Central memory CD4-positive, alpha-beta T cell (primary cell): ENCODE data around the gene TBC1D30.
A peak's percentile ranks its signal among the peaks of the same experiment; 100 is the strongest.
"Not testable (repeated sequence)": the region's sequence is repeated elsewhere in the genome, so short reads cannot be mapped to it uniquely, and the experiment has no call there.

Experiments
- DNase-seq: peaks from one replicate; pipeline ENCODE4 v3.0.0; 2022

The TBC1D30 gene

DNA sequence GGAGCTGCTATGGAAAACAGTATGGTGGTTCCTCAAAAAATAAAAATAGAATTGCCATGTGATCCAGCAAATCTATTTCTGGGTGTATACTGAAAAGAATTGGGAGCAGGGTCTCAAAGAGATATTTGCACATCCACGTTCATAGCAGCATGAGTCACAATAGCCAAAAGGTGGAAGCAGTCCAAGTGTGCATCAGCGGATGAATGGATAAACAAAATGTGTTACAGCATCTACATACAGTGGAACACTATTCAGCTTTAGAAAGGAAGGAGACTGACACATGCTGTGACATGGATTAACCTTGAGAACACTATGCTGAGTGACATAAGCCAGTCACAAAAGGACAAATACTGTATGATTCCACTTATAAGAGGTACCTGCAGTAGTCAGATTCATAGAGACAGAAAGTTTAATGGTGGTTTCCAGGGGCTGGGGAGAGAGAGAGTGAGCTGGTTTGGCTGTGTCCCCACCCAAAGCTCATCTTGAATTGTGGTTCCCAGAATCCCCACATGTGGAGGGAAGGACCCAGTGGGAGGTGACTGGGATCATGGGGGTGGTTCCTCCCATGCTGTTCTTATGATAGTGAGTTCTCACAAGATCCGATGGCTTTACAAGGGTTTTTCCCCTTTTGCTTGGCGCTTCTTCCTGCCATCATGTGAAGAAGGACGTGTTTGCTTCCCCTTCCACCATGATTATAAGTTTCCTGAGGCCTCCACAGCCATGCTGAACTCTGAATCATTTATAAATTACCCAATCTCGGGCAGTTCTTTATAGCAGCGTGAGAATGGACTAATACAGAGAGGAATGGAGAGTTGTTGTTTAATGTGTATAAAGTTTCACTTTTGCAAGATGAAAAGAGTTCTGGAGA lies 17.6 kb upstream of the TBC1D30 start:
- DNase-seq: no peak

DNA sequence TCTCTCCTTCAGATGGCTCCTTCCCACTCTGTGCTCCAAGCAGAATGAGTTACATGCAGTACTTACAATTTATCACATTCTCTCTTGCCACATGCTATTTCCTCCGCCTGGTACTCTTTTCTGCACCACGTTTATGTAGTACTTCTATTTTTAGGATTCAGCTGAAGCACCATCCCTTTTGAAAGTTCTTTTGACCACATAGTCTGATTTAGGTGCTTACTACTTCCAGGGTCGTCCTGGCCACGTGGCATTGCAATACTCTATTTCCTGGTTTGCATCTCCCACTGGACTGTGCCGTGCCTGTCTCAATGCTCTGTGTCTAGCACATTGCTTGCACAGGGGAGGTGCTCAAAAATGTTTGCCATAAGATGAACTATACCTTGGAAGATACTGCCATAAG lies 16.3 kb upstream of the TBC1D30 start:
- DNase-seq: no peak

DNA sequence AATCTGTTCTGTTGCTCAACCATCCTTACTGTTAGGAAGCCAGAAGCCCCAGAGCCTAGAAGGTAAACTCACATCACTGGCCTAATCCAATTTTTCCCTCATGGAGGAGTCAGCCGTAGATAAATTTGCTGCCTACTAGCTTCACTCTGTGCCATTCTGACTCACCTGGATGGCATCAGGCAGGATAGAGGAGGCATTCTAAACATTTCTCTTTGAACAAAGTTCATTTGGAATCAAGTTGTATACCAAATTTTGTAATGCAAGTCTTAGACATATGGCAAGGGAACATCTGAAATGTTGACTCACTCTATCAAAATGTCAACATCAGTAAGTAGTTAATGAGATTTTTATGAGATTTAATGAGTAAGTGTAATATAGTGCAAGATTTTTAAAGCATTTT lies 13.6 kb upstream of the TBC1D30 start:
- no peak for DNase-seq

DNA sequence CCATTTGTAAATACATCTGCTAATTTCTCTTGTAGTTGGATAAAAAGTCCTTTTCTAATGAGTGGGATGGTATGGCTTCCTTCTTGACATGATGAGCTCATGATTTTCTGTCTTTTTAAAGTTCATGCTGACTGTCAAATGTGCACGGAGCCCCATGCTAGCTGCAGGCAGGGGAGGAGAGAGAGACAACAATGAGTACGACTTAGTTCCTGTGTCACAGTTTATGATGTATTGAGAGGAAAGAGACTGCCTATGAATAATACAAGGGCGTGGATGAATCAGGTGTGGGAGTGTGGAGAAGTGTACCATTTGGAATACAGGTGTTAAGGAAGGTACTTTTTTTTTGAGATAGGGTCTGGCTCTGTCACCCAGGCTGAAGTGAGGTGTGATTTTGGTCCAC lies 10.7 kb upstream of the TBC1D30 start:
- no peak for DNase-seq

DNA sequence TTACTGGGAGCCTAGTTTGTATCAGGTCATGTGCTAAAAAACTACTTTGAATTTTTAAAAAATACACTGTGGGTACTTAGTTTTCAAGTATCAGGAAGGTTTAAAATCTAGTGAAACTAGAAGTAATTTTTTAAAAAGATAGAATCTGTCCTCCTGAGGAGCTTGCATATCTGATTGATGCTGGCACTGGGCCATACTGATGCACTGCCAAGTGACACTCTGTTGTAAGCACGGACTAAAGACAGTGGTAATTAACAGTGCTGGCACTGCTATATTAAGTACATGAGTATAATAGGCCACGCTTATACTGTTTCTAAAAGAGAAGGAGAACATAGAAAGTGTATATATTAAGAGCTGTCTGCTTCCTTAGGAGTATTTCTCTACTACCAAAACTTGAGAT lies 10.0 kb upstream of the TBC1D30 start:
- DNase-seq: no peak

DNA sequence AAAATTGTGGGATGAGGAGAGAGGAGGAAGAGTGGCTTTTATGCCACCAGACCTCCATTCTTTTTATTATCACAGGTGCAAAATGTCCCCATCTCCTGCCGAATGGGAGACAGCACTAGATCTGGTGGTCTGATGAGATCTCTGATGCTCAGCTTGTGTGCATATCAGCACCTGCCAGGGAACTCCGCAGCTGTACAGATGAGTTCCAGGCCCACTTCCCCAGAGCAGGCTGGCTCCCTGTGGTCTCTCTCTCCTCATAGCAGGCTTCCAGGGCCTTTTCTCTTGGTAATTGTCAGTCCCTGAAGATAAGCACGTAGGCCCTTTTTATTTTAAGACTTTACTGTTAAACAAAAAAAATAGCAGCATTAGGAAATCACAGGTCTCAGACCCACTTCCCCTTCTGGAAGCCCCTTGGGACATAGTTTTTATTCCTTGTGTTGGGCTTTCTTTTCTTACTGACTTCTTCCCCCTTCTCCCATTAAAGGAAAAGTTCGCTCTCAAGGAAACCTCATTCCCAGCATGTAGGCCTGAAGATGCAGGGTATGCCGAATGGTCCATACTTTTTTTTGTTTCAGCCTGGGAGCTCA lies 4.5 kb upstream of the TBC1D30 start:
- no peak for DNase-seq

DNA sequence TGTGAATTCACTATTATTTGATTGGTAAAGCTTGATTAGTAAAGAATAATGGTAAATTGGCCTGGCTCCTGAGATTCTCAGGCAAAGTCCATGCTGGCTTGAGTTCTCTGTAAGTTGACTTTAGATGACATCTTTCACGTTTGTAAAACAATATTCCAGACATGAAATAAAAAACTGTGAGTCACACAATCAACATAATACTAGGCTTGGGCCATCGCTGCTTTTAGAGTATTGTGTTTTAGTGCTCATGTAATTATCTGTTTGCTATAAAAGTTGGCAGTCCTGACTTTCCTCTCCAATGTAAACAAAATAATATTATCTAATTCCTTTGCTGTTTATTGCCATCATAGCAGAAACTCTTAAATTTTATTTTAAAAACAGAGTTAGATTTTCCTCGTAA lies 3.9 kb upstream of the TBC1D30 start:
- no peak for DNase-seq

DNA sequence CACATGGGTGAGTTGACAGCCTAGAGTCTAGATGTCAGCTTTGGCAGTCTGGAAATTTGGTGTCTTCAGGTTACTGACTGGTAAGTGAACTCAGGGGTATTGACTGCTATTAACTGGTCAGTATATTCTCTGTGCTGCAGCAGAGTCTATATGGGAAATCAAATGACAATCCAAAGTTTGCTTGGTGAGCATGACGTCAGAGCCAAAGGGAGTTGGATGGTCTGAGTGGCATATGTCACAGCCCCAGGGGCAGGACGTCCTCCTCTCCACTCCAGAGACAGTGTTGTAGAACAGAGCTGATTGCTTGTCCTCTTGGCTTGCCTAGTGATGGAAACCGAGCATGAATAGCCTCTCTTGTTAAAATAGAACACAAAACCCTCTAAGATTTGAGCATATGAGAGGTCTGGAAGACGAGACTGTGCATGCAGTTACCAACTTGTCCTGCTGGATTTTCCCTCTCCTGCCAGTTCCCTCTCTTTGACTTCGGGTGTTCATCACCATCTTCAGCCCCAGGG lies 3.3 kb upstream of the TBC1D30 start:
- no peak for DNase-seq

DNA sequence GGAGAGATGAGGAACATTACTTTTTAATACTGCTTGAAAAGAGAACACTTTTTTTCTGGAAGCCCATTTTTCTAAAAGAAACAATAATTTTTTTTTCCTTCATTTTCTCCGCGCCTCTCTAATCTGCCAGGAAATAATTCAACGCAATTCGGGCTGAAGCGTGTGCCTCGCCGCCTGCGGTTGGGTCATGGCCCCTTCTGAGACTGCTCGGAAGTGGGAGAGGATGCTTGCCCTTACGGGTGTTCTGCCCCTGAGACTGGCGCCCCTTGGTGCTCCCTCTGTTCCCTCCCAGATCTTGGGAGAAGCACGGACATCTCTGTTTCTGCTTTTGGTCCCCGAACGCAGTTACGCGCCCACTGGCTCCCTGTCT lies 332 bp upstream of the TBC1D30 start:
- no peak for DNase-seq

DNA sequence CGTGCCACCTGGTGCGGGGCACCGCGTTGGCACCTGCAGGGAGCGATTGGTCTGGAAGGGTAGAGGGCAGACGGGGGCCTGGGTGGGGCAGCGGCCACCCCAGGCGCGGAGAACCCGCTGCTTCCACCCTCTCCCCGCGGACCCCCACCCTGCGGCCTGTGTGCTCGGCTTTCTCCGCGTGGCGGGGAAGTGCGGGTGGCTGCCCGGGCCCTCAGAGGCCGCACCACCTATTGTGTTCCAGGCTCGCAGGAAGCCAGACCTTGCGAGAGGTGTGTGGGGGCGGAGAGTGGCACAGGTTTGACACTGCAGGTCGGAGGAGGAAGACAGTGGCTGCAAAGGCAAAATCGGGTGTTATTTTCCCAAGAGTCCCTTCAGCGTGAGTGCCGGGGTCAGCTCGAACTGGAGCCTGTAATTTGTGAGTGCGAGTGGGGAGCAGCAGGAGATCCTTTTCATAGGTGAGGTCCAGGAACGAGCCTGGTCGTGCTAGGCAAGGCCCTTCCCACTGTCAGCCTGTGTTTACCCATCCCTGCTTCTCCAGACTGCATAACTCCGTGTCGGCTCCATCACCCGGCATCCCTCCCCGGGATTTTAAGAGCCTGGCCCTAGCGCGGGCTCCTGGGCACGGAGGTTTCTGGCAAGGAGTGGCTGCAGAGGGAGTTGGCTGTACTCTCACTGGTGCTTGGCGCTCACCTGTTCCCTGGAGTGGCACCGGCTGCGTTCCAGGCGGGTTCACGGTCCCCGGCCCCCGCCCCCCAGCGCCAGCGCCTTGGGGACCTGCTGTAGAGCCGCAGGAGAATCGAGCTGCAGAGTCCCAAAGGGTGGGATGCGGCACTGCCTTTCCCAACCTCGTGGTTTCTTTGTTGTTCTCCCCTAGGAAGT lies 935 bp downstream of the TBC1D30 start:
- DNase-seq: no peak

DNA sequence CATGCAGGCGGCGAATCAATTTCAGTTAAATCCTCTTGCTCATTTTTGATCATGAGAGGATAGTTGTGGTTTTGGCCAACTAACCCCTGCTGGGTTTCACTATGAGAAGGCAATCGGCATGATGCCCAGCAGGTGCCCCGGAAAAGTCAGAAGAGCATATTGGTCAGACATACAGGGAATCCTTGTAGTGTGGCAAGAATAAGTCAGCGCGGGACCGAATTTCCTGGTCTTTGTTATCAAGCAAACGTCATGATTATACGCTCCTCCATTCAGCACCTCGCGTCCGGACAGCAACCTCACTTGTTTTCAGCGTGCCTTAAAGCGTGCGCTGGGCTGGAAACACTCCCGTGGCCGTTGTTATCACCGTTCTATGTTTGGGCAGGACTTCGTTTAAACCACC lies 1.8 kb downstream of the TBC1D30 start:
- peak; percentile 17 for DNase-seq

DNA sequence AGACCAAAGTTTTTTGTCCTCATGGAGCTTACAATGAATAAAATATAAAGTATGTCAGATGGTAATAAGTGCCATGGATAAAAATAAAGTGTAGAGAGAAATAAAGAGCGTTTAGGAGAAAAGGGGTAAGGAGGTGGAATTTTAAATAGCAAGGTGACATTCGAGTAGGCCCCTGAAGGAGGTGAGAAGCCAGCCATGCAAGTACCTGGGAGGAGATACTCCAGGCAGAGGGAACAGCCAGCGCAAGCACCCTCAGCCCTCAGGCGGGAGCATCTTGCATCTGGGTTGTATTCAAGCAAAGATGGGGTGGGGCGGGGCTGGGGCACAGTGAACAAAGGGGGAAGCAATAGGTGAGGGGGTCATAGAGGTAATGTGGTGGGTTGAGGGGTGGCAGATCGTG lies 4.3 kb downstream of the TBC1D30 start:
- no peak for DNase-seq

DNA sequence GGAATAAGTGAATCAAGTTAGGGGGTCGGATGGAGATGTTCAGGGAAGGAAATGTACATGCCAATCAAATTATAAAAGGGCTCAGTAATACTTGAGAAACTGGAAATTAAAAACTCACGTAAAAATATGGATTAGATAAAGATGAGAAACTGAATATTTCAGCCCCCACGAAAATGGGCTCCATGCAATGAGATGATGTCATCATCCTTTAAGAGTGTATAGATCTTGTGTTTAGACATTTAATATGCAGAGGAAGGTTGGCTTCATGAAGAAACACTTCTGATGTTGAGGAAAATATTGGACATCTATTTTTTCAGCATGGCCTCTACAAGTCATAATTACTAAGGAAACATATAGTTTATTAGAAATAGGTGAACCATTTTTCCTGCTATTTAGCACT lies 9.5 kb downstream of the TBC1D30 start:
- DNase-seq: no peak

DNA sequence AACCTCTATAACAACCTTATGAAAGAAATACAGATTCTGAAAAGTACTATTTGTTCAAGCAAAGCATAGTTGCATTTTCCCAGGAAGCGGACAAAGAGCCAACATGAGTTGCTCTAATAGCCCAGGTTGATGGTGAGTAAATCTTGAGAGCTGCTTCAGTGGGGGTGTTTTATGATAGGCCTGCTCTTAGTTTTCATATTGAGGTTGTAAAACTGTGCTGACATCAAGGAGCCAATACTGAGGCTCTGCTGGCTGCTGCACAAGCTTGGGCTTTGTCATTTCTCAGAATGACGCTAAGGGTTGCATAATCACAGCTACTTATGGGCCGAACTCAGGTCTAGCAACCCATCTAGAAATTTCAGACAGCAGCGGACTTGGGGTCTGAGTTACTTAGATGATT lies 11.5 kb downstream of the TBC1D30 start:
- DNase-seq: no peak

DNA sequence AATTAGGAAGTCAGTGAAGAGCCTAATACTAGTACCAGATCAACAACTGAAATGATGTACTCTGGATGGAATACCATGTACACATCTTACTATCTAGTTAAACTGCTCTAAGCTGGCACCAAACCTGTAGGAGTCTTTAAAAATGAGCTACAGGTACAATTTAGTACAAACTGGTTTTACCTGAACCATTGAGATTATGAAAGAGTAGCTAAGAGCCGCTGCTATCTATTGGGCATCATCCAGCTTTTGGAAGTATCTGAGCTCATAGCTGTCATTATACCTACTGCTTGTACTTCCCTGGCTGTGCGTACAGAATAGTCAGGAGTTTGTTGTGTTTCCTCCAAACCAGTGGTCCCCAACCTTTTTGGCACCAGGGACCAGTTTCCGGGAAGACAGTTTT lies 12.4 kb downstream of the TBC1D30 start:
- DNase-seq: no peak

DNA sequence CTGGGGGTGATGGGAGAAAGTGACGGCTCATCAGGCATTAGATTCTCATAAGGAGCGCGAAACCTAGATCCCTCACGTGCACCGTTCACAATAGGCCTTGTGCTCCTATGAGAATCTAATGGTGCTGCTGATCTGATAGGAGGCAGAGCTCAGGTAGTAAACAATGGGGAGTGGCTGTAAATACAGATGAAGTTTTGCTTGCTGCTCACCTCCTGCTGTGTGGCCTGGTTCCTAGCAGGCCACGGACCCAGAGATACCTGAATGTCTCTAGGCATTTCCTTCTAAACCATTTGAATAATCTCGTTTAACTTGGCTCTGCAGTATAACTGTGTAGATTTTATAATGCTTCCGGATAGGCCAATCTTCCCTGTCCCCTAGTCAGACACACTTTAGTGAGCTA lies 13.0 kb downstream of the TBC1D30 start:
- no peak for DNase-seq

DNA sequence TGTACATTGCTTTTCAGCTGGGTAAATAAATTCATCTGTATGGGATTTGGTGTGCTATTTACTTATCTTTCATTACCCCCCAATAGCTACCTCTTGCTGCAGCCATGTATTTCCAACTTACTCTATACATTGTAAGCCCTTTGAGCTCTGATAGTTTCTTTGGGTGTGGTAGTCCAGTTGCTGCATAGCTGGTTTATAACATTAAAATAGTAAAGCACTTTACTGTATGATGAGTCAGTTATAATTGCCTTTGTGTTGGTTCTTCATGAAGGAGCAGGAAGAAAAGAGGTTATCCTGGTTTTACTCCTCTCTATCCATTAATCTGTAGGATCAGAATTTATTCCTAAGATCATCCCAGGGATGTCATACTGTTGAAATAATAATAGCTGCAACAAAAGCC lies 15.7 kb downstream of the TBC1D30 start:
- no peak for DNase-seq

DNA sequence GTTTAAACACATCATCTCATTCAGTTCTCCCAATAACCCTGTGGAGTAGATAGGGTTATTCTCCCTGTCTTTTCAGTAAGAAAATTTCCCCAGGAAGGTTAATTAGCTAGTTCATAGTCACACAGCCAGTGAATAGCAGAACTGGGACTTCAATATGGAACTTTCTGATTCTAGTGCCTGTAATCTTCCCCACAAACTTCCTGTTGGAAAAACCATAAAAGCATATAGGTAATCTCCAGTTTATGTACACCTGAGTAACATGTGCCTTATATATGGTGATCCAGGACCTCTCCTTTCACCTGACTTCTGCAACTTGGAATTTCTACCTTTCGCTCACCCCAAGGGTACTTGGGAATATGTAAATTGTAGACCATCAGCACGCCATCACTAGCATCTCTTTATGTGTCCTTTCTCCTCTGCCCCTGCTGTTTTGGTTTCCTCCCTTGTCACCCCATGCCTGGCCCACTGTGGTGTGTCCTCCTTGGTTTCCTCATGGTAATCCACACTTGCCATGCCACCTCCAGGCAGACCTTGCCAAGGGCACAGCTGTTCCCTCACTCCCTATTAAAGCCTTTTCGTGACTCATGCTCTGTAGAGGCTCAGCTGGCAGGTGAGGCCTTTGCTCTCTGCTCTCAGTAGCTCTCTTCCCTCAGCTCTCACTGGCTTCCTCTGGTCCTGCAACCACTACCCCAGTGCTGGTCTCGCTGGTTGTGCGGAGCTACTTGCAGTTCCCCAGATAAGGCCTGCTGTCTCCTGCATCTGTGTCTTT lies 16.7 kb downstream of the TBC1D30 start:
- DNase-seq: no peak

DNA sequence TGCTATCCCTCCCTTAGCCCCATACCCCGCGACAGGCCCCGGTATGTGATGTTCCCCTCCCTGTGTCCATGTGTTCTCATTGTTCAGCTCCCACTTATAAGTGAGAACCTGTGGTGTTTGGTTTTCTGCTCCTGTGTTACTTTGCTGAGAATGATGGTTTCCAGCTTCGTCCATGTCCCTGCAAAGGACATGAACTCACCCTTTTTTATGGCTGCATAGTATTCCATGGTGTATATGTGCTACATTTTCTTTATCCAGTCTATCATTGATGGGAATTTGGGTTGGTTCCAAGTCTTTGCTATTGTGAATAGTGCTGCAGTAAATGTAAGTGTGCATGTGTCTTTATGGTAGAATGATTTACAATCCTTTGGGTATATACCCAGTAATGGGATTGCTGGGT lies 24.0 kb downstream of the TBC1D30 start:
- DNase-seq: not testable (repeated sequence)

DNA sequence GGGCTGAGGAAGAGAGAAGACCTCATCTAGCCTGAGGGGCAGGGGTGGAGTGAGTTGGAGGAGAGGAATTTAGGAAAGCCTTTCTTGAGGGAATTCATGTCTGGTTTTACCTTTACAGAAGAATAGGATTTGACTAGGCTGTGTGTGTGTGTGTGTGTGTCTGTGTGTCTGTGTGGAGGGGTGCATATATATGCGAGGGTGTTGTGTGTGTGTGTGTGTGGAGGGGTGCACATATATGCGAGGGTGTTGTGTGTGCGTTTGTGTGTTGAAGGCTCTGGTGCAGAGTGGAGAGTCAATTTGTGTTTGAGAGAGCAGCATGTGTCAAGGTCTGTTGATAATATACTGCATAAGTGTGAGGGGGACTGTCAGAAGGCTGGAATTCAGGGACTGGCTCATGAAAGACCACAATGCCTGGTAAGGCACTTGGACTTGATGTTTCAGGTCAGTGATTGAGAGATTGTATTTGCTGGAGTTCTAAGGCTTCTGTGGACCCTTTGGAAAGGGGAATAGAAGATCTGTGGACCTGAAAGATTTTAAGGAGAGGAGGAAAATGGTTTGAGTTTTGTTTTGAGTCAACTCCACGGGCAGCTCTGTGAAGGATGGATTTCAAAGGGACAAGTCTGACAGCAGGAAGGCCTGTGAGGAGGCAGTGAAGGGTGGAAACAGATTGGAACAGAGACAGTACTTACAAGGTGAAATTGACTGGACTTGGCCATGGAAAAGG lies 34.6 kb downstream of the TBC1D30 start:
- DNase-seq: no peak

DNA sequence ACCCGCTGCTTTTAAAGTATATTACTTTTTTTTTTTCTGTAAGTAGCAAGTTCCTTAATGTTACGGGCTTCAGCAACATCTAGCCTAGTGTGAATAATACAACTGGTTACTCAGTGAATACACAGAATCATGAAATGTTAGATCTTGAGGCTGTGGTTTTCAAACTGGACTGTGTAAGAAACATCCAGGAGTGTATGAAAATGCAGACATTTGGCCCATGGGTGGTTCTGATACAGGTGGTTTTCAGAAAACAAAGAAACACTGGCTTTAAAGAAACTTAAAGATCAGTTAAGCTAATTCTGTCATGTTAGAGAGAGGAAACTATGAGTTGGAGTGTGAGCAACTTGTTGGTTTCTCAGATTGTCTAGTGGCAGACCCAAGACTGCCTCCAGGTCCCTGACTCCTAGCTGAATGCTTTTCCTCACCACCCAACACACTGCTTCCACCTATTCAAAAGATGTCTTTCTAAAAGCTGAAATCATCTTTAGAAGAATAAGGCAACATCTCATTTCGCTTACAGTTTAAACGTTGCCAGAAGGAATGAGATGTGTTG lies 36.1 kb downstream of the TBC1D30 start:
- no peak for DNase-seq

DNA sequence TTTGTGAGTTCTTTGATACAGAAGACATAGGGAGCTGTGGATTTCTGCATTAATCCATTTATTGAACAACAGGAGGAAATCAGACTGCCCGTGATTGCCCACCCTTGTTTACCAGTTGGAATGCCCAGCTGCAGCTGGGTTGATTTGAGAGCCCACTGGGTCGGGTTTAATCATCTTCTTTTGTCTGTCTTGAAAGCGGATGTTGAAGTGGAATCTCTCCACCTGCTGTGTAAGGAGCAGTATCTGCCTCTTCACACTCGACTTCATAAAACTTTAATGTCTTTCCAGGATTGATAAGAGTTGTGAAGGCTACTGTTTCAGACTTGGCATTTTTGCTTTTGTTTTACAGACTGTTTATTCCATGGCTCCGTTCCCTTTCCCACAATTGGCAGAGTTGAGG lies 39.9 kb downstream of the TBC1D30 start:
- no peak for DNase-seq
